ENCODE results near the gene MYOC.

The MYOC gene

GRCh38 chr1:171641076-171641864 is 11.2 kb downstream of the MYOC start:
- POLR2A ChIA-PET: no interaction called here
- no peak overlapping the region for H3K4me3 ChIP-seq (ENCODE audit: control insufficient read depth in 1 of 7, extremely low read depth in 1 of 7, insufficient read depth in 4 of 7, low read depth in 2 of 7, low read length in 6 of 7)

GRCh38 chr1:171640225-171640624 is 12.3 kb downstream of the MYOC start:
- POLR2A ChIA-PET: no interaction called here
- peaks cover 0 to 2% (median 0%) of the 10 kb centered on the region in 4 experiments for H3K4me1 ChIP-seq (ENCODE audit: control extremely low read depth in 1 of 4, control insufficient read depth in 4 of 4, insufficient read depth in 4 of 4, low read length in 3 of 4)
- DNase-seq: no peak
- H3K36me3 ChIP-seq (ENCODE audit: control insufficient read depth in 4 of 4, insufficient read depth in 4 of 4, low read length in 3 of 4): no peaks in the 10 kb centered on the region
- H3K4me3 ChIP-seq (ENCODE audit: control insufficient read depth in 1 of 7, extremely low read depth in 1 of 7, insufficient read depth in 4 of 7, low read depth in 2 of 7, low read length in 6 of 7): no peak overlapping the region
- CTCF ChIA-PET: no interaction called here
- WGBS (ENCODE audit: insufficient coverage): 100% methylated on average over 1 of the region's 1 CpG
- H3K9me3 ChIP-seq (ENCODE audit: control extremely low read depth in 1 of 5, control insufficient read depth in 4 of 5, insufficient read depth in 2 of 5, low read depth in 1 of 5, low read length in 4 of 5): no peaks in the 10 kb centered on the region
- H3K27ac ChIP-seq (ENCODE audit: insufficient read depth in 1 of 2, low read depth in 1 of 2, low read length in 2 of 2, poor library complexity in 1 of 2, severe bottlenecking in 2 of 2): no peak overlapping the region
- no peaks in the 10 kb centered on the region for H3K27me3 ChIP-seq (replicated peaks in 2 of 5; ENCODE audit: control insufficient read depth in 4 of 5, insufficient read depth in 5 of 5, low read length in 4 of 5)

More at GRCh38 chr1:171641076-171641864, 11.2 kb downstream of the MYOC start:
- DNase-seq: no peak
- Histone ChIP-seq H3K9me3 (ENCODE audit: control extremely low read depth in 1 of 5, control insufficient read depth in 4 of 5, insufficient read depth in 2 of 5, low read depth in 1 of 5, low read length in 4 of 5) (no peaks in the 10 kb centered on the region), H3K27me3 (replicated peaks in 2 of 5; ENCODE audit: control insufficient read depth in 4 of 5, insufficient read depth in 5 of 5, low read length in 4 of 5) (no peaks in the 10 kb centered on the region), H3K27ac (ENCODE audit: insufficient read depth in 1 of 2, low read depth in 1 of 2, low read length in 2 of 2, poor library complexity in 1 of 2, severe bottlenecking in 2 of 2) (no peak overlapping the region), H3K4me1 (ENCODE audit: control extremely low read depth in 1 of 4, control insufficient read depth in 4 of 4, insufficient read depth in 4 of 4, low read length in 3 of 4) (peaks cover 0 to 2% (median 0%) of the 10 kb centered on the region in 4 experiments), H3K36me3 (ENCODE audit: control insufficient read depth in 4 of 4, insufficient read depth in 4 of 4, low read length in 3 of 4) (no peaks in the 10 kb centered on the region)
- 72% methylated on average over 8 of the region's 10 CpGs for WGBS (ENCODE audit: insufficient coverage)
- CTCF ChIA-PET: interaction anchor here (1.0 to 6.1 kb wide), 3 partner anchors 11 to 74 kb away, joined by 3 to 89 read pairs (median 3); partner anchors contain the start of gene MYOC

- H3K27me3 ChIP-seq (replicated peaks in 2 of 5; ENCODE audit: control insufficient read depth in 4 of 5, insufficient read depth in 5 of 5, low read length in 4 of 5): no peaks in the 10 kb centered on the region
- CTCF ChIA-PET: no interaction called here
Observed at GRCh38 chr1:171637928-171638576, 14.4 kb downstream of the MYOC start.

GRCh38 chr1:171636141-171636540 is 16.3 kb downstream of the MYOC start:
- WGBS (ENCODE audit: insufficient coverage): 87% methylated on average over 11 of the region's 11 CpGs
- ChIA-PET CTCF (interaction anchor here (2.6 kb wide), 1 partner anchor 9 kb away, joined by 11 read pairs; no protein-coding TSS in a partner anchor), POLR2A (no interaction called here)
- no peak overlapping the region for H3K4me3 ChIP-seq (ENCODE audit: control insufficient read depth in 1 of 7, extremely low read depth in 1 of 7, insufficient read depth in 4 of 7, low read depth in 2 of 7, low read length in 6 of 7)
- H3K27me3 ChIP-seq (replicated peaks in 2 of 5; ENCODE audit: control insufficient read depth in 4 of 5, insufficient read depth in 5 of 5, low read length in 4 of 5): no peaks in the 10 kb centered on the region
- DNase-seq: no peak
- no peaks in the 10 kb centered on the region for H3K9me3 ChIP-seq (ENCODE audit: control extremely low read depth in 1 of 5, control insufficient read depth in 4 of 5, insufficient read depth in 2 of 5, low read depth in 1 of 5, low read length in 4 of 5)
- no peak overlapping the region for H3K27ac ChIP-seq (ENCODE audit: insufficient read depth in 1 of 2, low read depth in 1 of 2, low read length in 2 of 2, poor library complexity in 1 of 2, severe bottlenecking in 2 of 2)
- no peaks in the 10 kb centered on the region for H3K36me3 ChIP-seq (ENCODE audit: control insufficient read depth in 4 of 4, insufficient read depth in 4 of 4, low read length in 3 of 4)
- H3K4me1 ChIP-seq (ENCODE audit: control extremely low read depth in 1 of 4, control insufficient read depth in 4 of 4, insufficient read depth in 4 of 4, low read length in 3 of 4): no peaks in the 10 kb centered on the region

More at GRCh38 chr1:171637928-171638576, 14.4 kb downstream of the MYOC start:
- Histone ChIP-seq H3K9me3 (ENCODE audit: control extremely low read depth in 1 of 5, control insufficient read depth in 4 of 5, insufficient read depth in 2 of 5, low read depth in 1 of 5, low read length in 4 of 5) (no peaks in the 10 kb centered on the region), H3K36me3 (ENCODE audit: control insufficient read depth in 4 of 4, insufficient read depth in 4 of 4, low read length in 3 of 4) (no peaks in the 10 kb centered on the region), H3K4me1 (ENCODE audit: control extremely low read depth in 1 of 4, control insufficient read depth in 4 of 4, insufficient read depth in 4 of 4, low read length in 3 of 4) (no peaks in the 10 kb centered on the region), H3K27ac (ENCODE audit: insufficient read depth in 1 of 2, low read depth in 1 of 2, low read length in 2 of 2, poor library complexity in 1 of 2, severe bottlenecking in 2 of 2) (no peak overlapping the region), H3K4me3 (ENCODE audit: control insufficient read depth in 1 of 7, extremely low read depth in 1 of 7, insufficient read depth in 4 of 7, low read depth in 2 of 7, low read length in 6 of 7) (no peak overlapping the region)
- POLR2A ChIA-PET: no interaction called here
- 50% methylated on average over 2 of the region's 4 CpGs for WGBS (ENCODE audit: insufficient coverage)
- no peak for DNase-seq

GRCh38 chr1:171635661-171636060 is 16.8 kb downstream of the MYOC start:
- no peak for DNase-seq
- WGBS (ENCODE audit: insufficient coverage): no CpG with 5 or more reads among the region's 2 CpGs
- Histone ChIP-seq H3K4me3 (ENCODE audit: control insufficient read depth in 1 of 7, extremely low read depth in 1 of 7, insufficient read depth in 4 of 7, low read depth in 2 of 7, low read length in 6 of 7) (no peak overlapping the region), H3K9me3 (ENCODE audit: control extremely low read depth in 1 of 5, control insufficient read depth in 4 of 5, insufficient read depth in 2 of 5, low read depth in 1 of 5, low read length in 4 of 5) (no peaks in the 10 kb centered on the region), H3K27me3 (replicated peaks in 2 of 5; ENCODE audit: control insufficient read depth in 4 of 5, insufficient read depth in 5 of 5, low read length in 4 of 5) (no peaks in the 10 kb centered on the region), H3K27ac (ENCODE audit: insufficient read depth in 1 of 2, low read depth in 1 of 2, low read length in 2 of 2, poor library complexity in 1 of 2, severe bottlenecking in 2 of 2) (no peak overlapping the region), H3K36me3 (ENCODE audit: control insufficient read depth in 4 of 4, insufficient read depth in 4 of 4, low read length in 3 of 4) (no peaks in the 10 kb centered on the region), H3K4me1 (ENCODE audit: control extremely low read depth in 1 of 4, control insufficient read depth in 4 of 4, insufficient read depth in 4 of 4, low read length in 3 of 4) (no peaks in the 10 kb centered on the region)
- ChIA-PET CTCF (interaction anchor here (2.6 kb wide), 1 partner anchor 9 kb away, joined by 11 read pairs; no protein-coding TSS in a partner anchor), POLR2A (no interaction called here)

- Histone ChIP-seq H3K9me3 (ENCODE audit: control extremely low read depth in 1 of 5, control insufficient read depth in 4 of 5, insufficient read depth in 2 of 5, low read depth in 1 of 5, low read length in 4 of 5) (no peaks in the 10 kb centered on the region), H3K4me3 (ENCODE audit: control insufficient read depth in 1 of 7, extremely low read depth in 1 of 7, insufficient read depth in 4 of 7, low read depth in 2 of 7, low read length in 6 of 7) (no peak overlapping the region), H3K36me3 (ENCODE audit: control insufficient read depth in 4 of 4, insufficient read depth in 4 of 4, low read length in 3 of 4) (no peaks in the 10 kb centered on the region), H3K27me3 (replicated peaks in 2 of 5; ENCODE audit: control insufficient read depth in 4 of 5, insufficient read depth in 5 of 5, low read length in 4 of 5) (no peaks in the 10 kb centered on the region), H3K27ac (ENCODE audit: insufficient read depth in 1 of 2, low read depth in 1 of 2, low read length in 2 of 2, poor library complexity in 1 of 2, severe bottlenecking in 2 of 2) (no peak overlapping the region), H3K4me1 (ENCODE audit: control extremely low read depth in 1 of 4, control insufficient read depth in 4 of 4, insufficient read depth in 4 of 4, low read length in 3 of 4) (no peaks in the 10 kb centered on the region)
- ChIA-PET CTCF (no interaction called here), POLR2A (no interaction called here)
- DNase-seq: no peak
- 100% methylated on average over 1 of the region's 2 CpGs for WGBS (ENCODE audit: insufficient coverage)
Observed at GRCh38 chr1:171628225-171628624, 24.3 kb downstream of the MYOC start.

GRCh38 chr1:171627020-171627419 is 25.5 kb downstream of the MYOC start:
- Histone ChIP-seq H3K36me3 (ENCODE audit: control insufficient read depth in 4 of 4, insufficient read depth in 4 of 4, low read length in 3 of 4) (no peaks in the 10 kb centered on the region), H3K9me3 (ENCODE audit: control extremely low read depth in 1 of 5, control insufficient read depth in 4 of 5, insufficient read depth in 2 of 5, low read depth in 1 of 5, low read length in 4 of 5) (no peaks in the 10 kb centered on the region), H3K27ac (ENCODE audit: insufficient read depth in 1 of 2, low read depth in 1 of 2, low read length in 2 of 2, poor library complexity in 1 of 2, severe bottlenecking in 2 of 2) (no peak overlapping the region), H3K4me3 (ENCODE audit: control insufficient read depth in 1 of 7, extremely low read depth in 1 of 7, insufficient read depth in 4 of 7, low read depth in 2 of 7, low read length in 6 of 7) (no peak overlapping the region), H3K27me3 (replicated peaks in 2 of 5; ENCODE audit: control insufficient read depth in 4 of 5, insufficient read depth in 5 of 5, low read length in 4 of 5) (no peaks in the 10 kb centered on the region), H3K4me1 (ENCODE audit: control extremely low read depth in 1 of 4, control insufficient read depth in 4 of 4, insufficient read depth in 4 of 4, low read length in 3 of 4) (no peaks in the 10 kb centered on the region)
- DNase-seq: no peak
- WGBS (ENCODE audit: insufficient coverage): 50% methylated on average over 2 of the region's 5 CpGs
- POLR2A ChIA-PET: no interaction called here
- CTCF ChIA-PET: no interaction called here

Measured in common myeloid progenitor, CD34-positive (primary cell).